CD4-positive, alpha-beta T cell (primary cell): ENCODE data around the gene RELCH. TPM values are rescaled to one million over a fixed set of nuclear protein-coding genes. Genes with fewer than 3 reads are reported as not detected.

Experiments used
- ATAC-seq: fragments of 200-7000 bp; cut with Tn5 transposase; one replicate; pipeline ENCODE4 v1.10.0; 2022; ENCODE audit warnings: mild to moderate bottlenecking; ENCODE audit not compliant: poor library complexity
- CTCF ChIA-PET: fragments of 350-600 bp; sonication (Branson Sonifier 250); formaldehyde crosslinking; loops from one replicate; lab custom pipeline; 2021; ENCODE audit warnings: antibody characterized with exemption, inconsistent platforms; lab: Charles Lee
- POLR2A ChIA-PET: fragments of 350-600 bp; sonication (Branson Sonifier 250); formaldehyde crosslinking; loops from one replicate; lab custom pipeline; 2021; ENCODE audit warnings: antibody characterized with exemption, inconsistent platforms; lab: Charles Lee
- DNase-seq, 14 experiments: peaks; one replicate each; pipeline ENCODE4 v3.0.0-alpha.2; 2013 to 2020; ENCODE audit warnings: mixed read lengths in 2 of 14
- H3K27ac ChIP-seq, 2 donors: one replicate each; pipeline versions ENCODE4 v1.5.1 to v1.7.0; 2013; ENCODE audit warnings: low read length in 2 of 2, low read depth in 1 of 2, mild to moderate bottlenecking in 1 of 2
- H3K27me3 ChIP-seq, 2 experiments: 1 replicate in 1 of 2; 2 replicates in 1 of 2; pipeline versions ENCODE4 v1.6.1 to v1.7.0; 2013; ENCODE audit warnings: low read length in 2 of 2, control low read depth in 1 of 2, mild to moderate bottlenecking in 1 of 2, moderate library complexity in 1 of 2; ENCODE audit not compliant: insufficient read depth in 2 of 2, control insufficient read depth in 1 of 2
- H3K36me3 ChIP-seq: one replicate; pipeline ENCODE4 v1.6.1; 2013; ENCODE audit warnings: low read length, control low read depth; ENCODE audit not compliant: insufficient read depth
- H3K4me1 ChIP-seq: one replicate; pipeline ENCODE4 v1.6.1; 2013; ENCODE audit warnings: low read length, control low read depth; ENCODE audit not compliant: insufficient read depth
- H3K4me3 ChIP-seq: one replicate; pipeline ENCODE4 v1.5.1; 2013; ENCODE audit warnings: mild to moderate bottlenecking, low read length, moderate library complexity
- H3K9me3 ChIP-seq, 2 experiments: 1 replicate in 1 of 2; 2 replicates in 1 of 2; pipeline versions ENCODE4 v1.6.1 to v1.7.0; 2013; ENCODE audit warnings: low read length in 2 of 2, mild to moderate bottlenecking in 2 of 2, control low read depth in 1 of 2, moderate library complexity in 1 of 2; ENCODE audit not compliant: control insufficient read depth in 1 of 2, insufficient read depth in 1 of 2
- H3K27ac Mint-ChIP-seq: one replicate; pipeline ENCODE4 v1.8.0; 2020; ENCODE audit warnings: mixed read lengths
- H3K27me3 Mint-ChIP-seq: one replicate; pipeline ENCODE4 v1.8.0; 2021; ENCODE audit warnings: mixed read lengths
- H3K36me3 Mint-ChIP-seq: one replicate; pipeline ENCODE4 v1.8.0; 2021; ENCODE audit warnings: low read depth, mixed read lengths
- H3K4me1 Mint-ChIP-seq: one replicate; pipeline ENCODE4 v1.8.0; 2021; ENCODE audit warnings: low read depth, mixed read lengths
- H3K4me3 Mint-ChIP-seq: one replicate; pipeline ENCODE4 v1.8.0; 2020; ENCODE audit warnings: mild to moderate bottlenecking, mixed read lengths
- H3K9me3 Mint-ChIP-seq: one replicate; pipeline ENCODE4 v1.8.0; 2020; ENCODE audit warnings: mixed read lengths
- CTCF ChIP-seq: fragments of 200-600 bp; IDR thresholded peaks from one replicate; pipeline ENCODE4 v1.8.0; 2022; ENCODE audit warnings: antibody characterized with exemption, mild to moderate bottlenecking
- intact Hi-C, 2 experiments: fragments of 100-400 bp; cut with DNase I in 1 of 2; cut with micrococcal nuclease in 1 of 2; formaldehyde crosslinking; loops; one replicate each; pipeline versions ENCODE4 v1.15.1 to v1.9.0; 2023 to 2025; cut with DNase I, micrococcal nuclease
- total RNA-seq, 174 experiments: library from RNA in 2 of 174; stranded (reverse) in 2 of 174; gene quantifications; one replicate each; pipeline ENCODE4 v1.2.3 and lab custom pipeline; 2021 to 2026

RELCH gene
- total RNA-seq, 2 experiments from 2014 or later, result 39.6 to 44.3 TPM

DNA sequence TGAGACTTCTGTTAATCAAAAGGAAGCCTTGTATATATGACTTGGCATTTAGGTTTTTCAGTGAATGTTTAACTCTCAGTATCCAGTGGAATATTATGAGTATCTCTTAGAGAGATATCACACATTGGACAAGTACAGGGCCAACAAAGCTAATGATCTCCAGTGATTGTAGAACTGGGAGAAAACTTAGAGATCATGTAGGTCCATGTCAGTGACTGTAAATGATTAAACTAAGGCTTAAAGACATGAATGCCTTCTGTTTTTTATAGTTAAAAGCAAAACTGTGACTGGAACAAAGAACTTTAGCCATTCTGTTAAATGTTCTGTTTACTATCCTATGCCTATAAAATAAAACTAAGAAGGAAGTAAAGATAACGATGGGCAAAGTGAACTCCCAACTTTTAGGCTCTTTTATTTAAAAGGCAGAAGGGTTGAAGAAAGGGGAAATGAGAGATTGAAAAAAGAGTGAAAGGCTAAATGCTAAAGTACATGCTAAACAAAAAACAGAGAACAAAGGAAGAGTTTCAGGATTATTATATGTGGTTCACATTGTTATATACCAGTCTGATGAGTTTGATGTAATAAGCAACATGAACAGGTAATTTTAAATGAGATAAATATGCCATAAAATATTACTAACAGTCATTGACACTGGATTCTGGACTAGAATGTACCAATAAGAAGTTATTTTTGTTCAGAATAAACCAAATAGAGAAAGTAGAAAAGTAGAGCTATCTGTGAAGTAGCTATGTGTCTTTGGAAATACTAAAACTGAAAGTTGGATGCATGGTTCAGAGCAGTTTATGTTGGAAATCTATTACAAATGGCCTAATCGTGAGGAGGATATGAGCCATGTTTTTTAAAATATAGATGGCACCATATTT is 101.0 kb downstream of the RELCH start:
- H3K27me3 ChIP-seq, result no peaks in the 10 kb centered on the region
- H3K27ac ChIP-seq, result no peak overlapping the region
- DNase-seq (no peak), ATAC-seq (no peak)
- ChIA-PET POLR2A (no interaction called here), CTCF (interaction anchor here (0.6 kb wide), 1 partner anchor 120 kb away, joined by 3 read pairs; no protein-coding TSS in a partner anchor)
- H3K4me1 ChIP-seq, result no peaks in the 10 kb centered on the region
- TF ChIP-seq CTCF, result no peak
- Mint-ChIP-seq H3K36me3 (peaks cover 73% of the 10 kb centered on the region), H3K27ac (no peak overlapping the region), H3K4me3 (no peak overlapping the region), H3K27me3 (no peaks in the 10 kb centered on the region), H3K9me3 (no peaks in the 10 kb centered on the region), H3K4me1 (no peaks in the 10 kb centered on the region)
- no peaks in the 10 kb centered on the region for H3K9me3 ChIP-seq
- H3K4me3 ChIP-seq, result no peak overlapping the region
- H3K36me3 ChIP-seq, result peaks cover 81% of the 10 kb centered on the region
- intact Hi-C loops, result no loop called here

GRCh38 chr18:62288665-62289008 is 101.6 kb downstream of the RELCH start:
- ChIA-PET POLR2A (no interaction called here), CTCF (no interaction called here)
- TF ChIP-seq CTCF, result no peak

GRCh38 chr18:62289047-62289446 is 102.0 kb downstream of the RELCH start:
- Mint-ChIP-seq H3K27me3 (no peaks in the 10 kb centered on the region), H3K27ac (no peak overlapping the region), H3K36me3 (peaks cover 62% of the 10 kb centered on the region), H3K4me3 (no peak overlapping the region), H3K4me1 (no peaks in the 10 kb centered on the region), H3K9me3 (no peaks in the 10 kb centered on the region)
- Histone ChIP-seq H3K27ac (no peak overlapping the region), H3K4me1 (no peaks in the 10 kb centered on the region), H3K4me3 (no peak overlapping the region), H3K9me3 (no peaks in the 10 kb centered on the region), H3K36me3 (peaks cover 77% of the 10 kb centered on the region), H3K27me3 (no peaks in the 10 kb centered on the region)
- ChIA-PET POLR2A (no interaction called here), CTCF (no interaction called here)
- DNase-seq (no peak), ATAC-seq (no peak)
- TF ChIP-seq CTCF, result no peak
- intact Hi-C loops, result no loop called here

More at GRCh38 chr18:62288665-62289008, 101.6 kb downstream of the RELCH start:
- Histone ChIP-seq H3K9me3 (no peaks in the 10 kb centered on the region), H3K27me3 (no peaks in the 10 kb centered on the region), H3K36me3 (peaks cover 77% of the 10 kb centered on the region), H3K4me3 (no peak overlapping the region), H3K27ac (no peak overlapping the region), H3K4me1 (no peaks in the 10 kb centered on the region)
- no peak for ATAC-seq
- H3K36me3 Mint-ChIP-seq, result peaks cover 66% of the 10 kb centered on the region
- H3K4me1 Mint-ChIP-seq, result no peaks in the 10 kb centered on the region
- DNase-seq, result peak in 1 of 14 experiments; percentile 4
- no peaks in the 10 kb centered on the region for H3K9me3 Mint-ChIP-seq
- no peak overlapping the region for H3K4me3 Mint-ChIP-seq
- no peaks in the 10 kb centered on the region for H3K27me3 Mint-ChIP-seq
- intact Hi-C loops, result no loop called here
- H3K27ac Mint-ChIP-seq, result no peak overlapping the region
